MM.1S (cell line): ENCODE measurements around the gene AMT.

Source experiments
- DNase-seq: peaks from one replicate; pipeline ENCODE4 v3.0.0-alpha.2; 2015
- H2AFZ ChIP-seq: fragments of 300-600 bp; sonication (generic); 2 replicates; pipeline ENCODE4 v1.6.0; 2016; ENCODE audit warnings: antibody characterized with exemption, low read length
- H3F3A ChIP-seq: fragments of 300-600 bp; sonication (generic); 2 replicates; pipeline ENCODE4 v1.6.1; 2016; ENCODE audit warnings: mild to moderate bottlenecking, antibody characterized with exemption, low read length, moderate library complexity, mixed read lengths; ENCODE audit not compliant: insufficient read depth
- H3K27ac ChIP-seq: fragments of 300-600 bp; sonication (generic); 2 replicates; pipeline ENCODE4 v1.5.1; 2016; ENCODE audit warnings: mild to moderate bottlenecking, low read length
- H3K27me3 ChIP-seq: fragments of 300-600 bp; sonication (generic); replicated peaks from 2 replicates; pipeline ENCODE4 v1.6.0; 2016; ENCODE audit warnings: low read length; ENCODE audit not compliant: insufficient read depth
- H3K36me3 ChIP-seq: fragments of 300-600 bp; sonication (generic); replicated peaks from 2 replicates; pipeline ENCODE4 v1.6.1; 2016; ENCODE audit warnings: mild to moderate bottlenecking, low read length, mixed read lengths; ENCODE audit not compliant: insufficient read depth
- H3K4me1 ChIP-seq: fragments of 300-600 bp; sonication (generic); 2 replicates; pipeline ENCODE4 v1.6.1; 2016; ENCODE audit warnings: low read length, mixed read lengths
- H3K4me2 ChIP-seq: fragments of 300-600 bp; sonication (generic); 2 replicates; pipeline ENCODE4 v1.6.0; 2016; ENCODE audit warnings: low read depth, low read length
- H3K4me3 ChIP-seq: fragments of 300-600 bp; sonication (generic); 2 replicates; pipeline ENCODE4 v1.5.1; 2016; ENCODE audit warnings: low read length, mixed read lengths
- H3K79me2 ChIP-seq: fragments of 300-600 bp; sonication (generic); 2 replicates; pipeline ENCODE4 v1.6.1; 2016; ENCODE audit warnings: mixed run types, low read length, mixed read lengths
- H3K9ac ChIP-seq: fragments of 300-600 bp; sonication (generic); 2 replicates; pipeline ENCODE4 v1.6.1; 2016; ENCODE audit warnings: low read length, mixed read lengths
- H3K9me2 ChIP-seq: fragments of 300-600 bp; sonication (generic); replicated peaks from 2 replicates; pipeline ENCODE4 v1.6.1; 2016; ENCODE audit warnings: mild to moderate bottlenecking, low read length, mixed read lengths; ENCODE audit not compliant: insufficient read depth
- H3K9me3 ChIP-seq: fragments of 300-600 bp; sonication (generic); replicated peaks from 2 replicates; pipeline ENCODE4 v1.6.1; 2016; ENCODE audit warnings: mild to moderate bottlenecking, low read length, mixed read lengths; ENCODE audit not compliant: insufficient read depth
- H4K20me1 ChIP-seq: fragments of 300-600 bp; sonication (generic); 2 replicates; pipeline ENCODE4 v1.6.1; 2016; ENCODE audit warnings: mild to moderate bottlenecking, low read length, moderate library complexity, mixed read lengths; ENCODE audit not compliant: insufficient read depth
- EZH2 ChIP-seq: fragments of 300-600 bp; sonication (generic); optimal IDR thresholded peaks from 2 replicates; pipeline ENCODE3; 2017; ENCODE audit warnings: low read depth, mild to moderate bottlenecking, antibody characterized with exemption, low read length, mixed read lengths
- EZH2phosphoT487 ChIP-seq: fragments of 300-600 bp; sonication (generic); IDR thresholded peaks from 2 replicates; pipeline ENCODE4 v1.6.1; 2018; ENCODE audit warnings: antibody characterized with exemption, low read length
- TF ChIP-seq, protein P1 (sequence below): fragments of 300-600 bp; sonication (generic); IDR thresholded peaks from 2 replicates; pipeline ENCODE4 v1.5.1; 2016; ENCODE audit warnings: antibody characterized with exemption, low read length, mixed read lengths

Gene AMT

GRCh38 chr3:49469037-49469935 lies 47.0 kb upstream of the AMT start:
- Histone ChIP-seq H3K27me3 (no peaks in the 10 kb centered on the region), H3K9me3 (no peaks in the 10 kb centered on the region), H3K9me2 (no peaks in the 10 kb centered on the region), H3K36me3 (0 out of 2 replicates have a peak, but pooled peaks cover 3% of the 10 kb centered on the region), H3F3A (peaks cover 10% of the 10 kb centered on the region), H3K9ac (peak overlapping the region; percentile 83), H3K4me1 (peaks cover 16% of the 10 kb centered on the region), H3K27ac (peak overlapping the region; percentile 53; the same call in 1 of the 2 replicates), H3K4me2 (peak overlapping the region; percentile 97), H4K20me1 (no peaks in the 10 kb centered on the region), H2AFZ (peak overlapping the region; percentile 94), H3K79me2 (peaks cover 37% of the 10 kb centered on the region), H3K4me3 (peak overlapping the region; percentile 95)
- no peak for DNase-seq
- TF ChIP-seq, protein P1, sequence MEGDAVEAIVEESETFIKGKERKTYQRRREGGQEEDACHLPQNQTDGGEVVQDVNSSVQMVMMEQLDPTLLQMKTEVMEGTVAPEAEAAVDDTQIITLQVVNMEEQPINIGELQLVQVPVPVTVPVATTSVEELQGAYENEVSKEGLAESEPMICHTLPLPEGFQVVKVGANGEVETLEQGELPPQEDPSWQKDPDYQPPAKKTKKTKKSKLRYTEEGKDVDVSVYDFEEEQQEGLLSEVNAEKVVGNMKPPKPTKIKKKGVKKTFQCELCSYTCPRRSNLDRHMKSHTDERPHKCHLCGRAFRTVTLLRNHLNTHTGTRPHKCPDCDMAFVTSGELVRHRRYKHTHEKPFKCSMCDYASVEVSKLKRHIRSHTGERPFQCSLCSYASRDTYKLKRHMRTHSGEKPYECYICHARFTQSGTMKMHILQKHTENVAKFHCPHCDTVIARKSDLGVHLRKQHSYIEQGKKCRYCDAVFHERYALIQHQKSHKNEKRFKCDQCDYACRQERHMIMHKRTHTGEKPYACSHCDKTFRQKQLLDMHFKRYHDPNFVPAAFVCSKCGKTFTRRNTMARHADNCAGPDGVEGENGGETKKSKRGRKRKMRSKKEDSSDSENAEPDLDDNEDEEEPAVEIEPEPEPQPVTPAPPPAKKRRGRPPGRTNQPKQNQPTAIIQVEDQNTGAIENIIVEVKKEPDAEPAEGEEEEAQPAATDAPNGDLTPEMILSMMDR = no peak
- TF ChIP-seq EZH2phosphoT487 (no peak), EZH2 (no peak)

DNA sequence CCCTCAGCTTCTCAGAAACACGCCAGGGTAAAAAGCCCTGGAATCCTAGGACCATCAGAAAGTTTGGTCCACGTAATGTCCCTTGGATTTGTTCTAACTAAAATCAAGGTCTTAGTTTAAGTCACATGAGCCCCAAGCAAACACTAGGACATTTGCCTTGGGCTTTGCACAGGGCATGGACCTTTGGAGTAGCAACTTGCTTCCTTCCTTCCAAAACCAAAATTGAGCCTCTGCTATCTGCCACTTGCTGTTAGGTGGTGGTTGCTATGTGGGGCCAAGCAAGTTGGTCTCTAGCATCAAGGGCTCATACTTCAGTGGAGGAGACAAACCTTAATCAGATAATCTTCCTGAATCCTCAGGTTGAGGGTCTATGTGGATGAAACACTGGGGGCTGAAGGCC lies 43.8 kb upstream of the AMT start:
- Histone ChIP-seq H4K20me1 (no peaks in the 10 kb centered on the region), H3K9me2 (no peaks in the 10 kb centered on the region), H3K79me2 (peaks cover 5% of the 10 kb centered on the region), H3K36me3 (no peaks in the 10 kb centered on the region), H3K4me1 (peaks cover 15% of the 10 kb centered on the region), H2AFZ (no peak overlapping the region), H3K4me2 (no peak overlapping the region), H3K27me3 (no peaks in the 10 kb centered on the region), H3F3A (peaks cover 10% of the 10 kb centered on the region), H3K9ac (no peak overlapping the region), H3K9me3 (no peaks in the 10 kb centered on the region), H3K4me3 (no peak overlapping the region), H3K27ac (no peak overlapping the region)
- DNase-seq = no peak
- TF ChIP-seq EZH2phosphoT487 = no peak
- TF ChIP-seq, protein P1 = no peak

- Histone ChIP-seq H3K9ac (no peak overlapping the region), H3K4me1 (peaks cover 15% of the 10 kb centered on the region), H4K20me1 (no peaks in the 10 kb centered on the region), H3K4me2 (no peak overlapping the region), H3K27me3 (no peaks in the 10 kb centered on the region), H3K36me3 (no peaks in the 10 kb centered on the region), H3K9me2 (no peaks in the 10 kb centered on the region), H2AFZ (no peak overlapping the region), H3K27ac (no peak overlapping the region), H3K79me2 (no peaks in the 10 kb centered on the region), H3K4me3 (no peak overlapping the region), H3K9me3 (no peaks in the 10 kb centered on the region), H3F3A (peaks cover 4% of the 10 kb centered on the region; the same call in 1 of the 2 replicates)
- no peak for DNase-seq
- TF ChIP-seq, protein P1 = no peak
These were observed 43.2 kb upstream of the AMT start for GRCh38 chr3:49465270-49466034.
